NCI-H128 (cell line): ENCODE measurements around the gene KLHL30.
"Not testable (repeated sequence)": the region's sequence is repeated elsewhere in the genome, so short reads cannot be mapped to it uniquely, and the experiment has no call there.

ENCODE experiments used
- DNase-seq: peaks from one replicate; lab custom pipeline; 2025; ENCODE audit not compliant: unreplicated experiment; lab: John Stamatoyannopoulos, UW

Gene KLHL30

DNA sequence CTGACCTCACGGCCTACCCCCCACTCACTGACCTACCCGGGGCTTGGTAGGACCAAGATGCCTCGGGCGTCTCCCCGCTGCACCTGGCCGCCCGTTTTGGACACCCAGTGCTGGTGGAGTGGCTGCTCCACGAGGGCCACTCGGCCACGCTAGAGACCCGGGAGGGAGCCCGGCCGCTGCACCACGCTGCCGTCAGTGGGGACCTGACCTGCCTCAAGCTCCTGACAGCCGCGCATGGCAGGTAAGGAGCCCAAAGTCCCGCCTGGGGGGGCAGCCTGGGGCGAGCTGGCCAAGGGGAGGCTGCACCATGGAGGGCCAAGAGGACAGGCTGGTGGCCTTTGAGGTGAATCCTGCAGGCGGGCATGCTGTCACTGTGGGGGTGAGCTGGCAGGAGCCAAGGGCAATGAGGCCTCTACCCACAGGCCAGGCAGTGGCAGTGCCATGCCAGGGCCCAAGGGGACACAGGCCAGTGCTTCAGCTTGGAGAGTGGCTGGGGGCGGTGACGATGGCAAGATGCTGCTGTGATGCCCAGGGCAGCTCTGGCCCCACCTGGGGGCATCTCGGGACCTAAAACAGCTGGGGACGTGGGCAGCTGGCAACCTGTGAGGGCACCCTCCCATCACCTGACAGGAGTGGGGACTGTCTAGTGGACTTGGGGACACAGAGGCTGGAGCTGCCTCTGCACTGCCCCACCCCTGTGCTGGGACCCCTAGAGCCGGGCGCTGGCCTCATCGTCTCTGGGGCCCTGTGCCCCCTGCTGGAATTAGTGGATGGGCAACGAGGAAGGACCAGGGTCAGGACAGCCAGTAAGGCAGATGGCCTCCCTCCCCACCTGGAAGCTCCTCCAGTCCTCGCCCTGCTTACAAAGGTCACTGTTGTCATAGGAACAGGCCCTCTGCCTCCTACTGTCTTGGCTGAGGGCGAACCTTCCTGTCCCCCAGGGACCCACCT is 36.3 kb upstream of the KLHL30 start:
- DNase-seq = no peak

DNA sequence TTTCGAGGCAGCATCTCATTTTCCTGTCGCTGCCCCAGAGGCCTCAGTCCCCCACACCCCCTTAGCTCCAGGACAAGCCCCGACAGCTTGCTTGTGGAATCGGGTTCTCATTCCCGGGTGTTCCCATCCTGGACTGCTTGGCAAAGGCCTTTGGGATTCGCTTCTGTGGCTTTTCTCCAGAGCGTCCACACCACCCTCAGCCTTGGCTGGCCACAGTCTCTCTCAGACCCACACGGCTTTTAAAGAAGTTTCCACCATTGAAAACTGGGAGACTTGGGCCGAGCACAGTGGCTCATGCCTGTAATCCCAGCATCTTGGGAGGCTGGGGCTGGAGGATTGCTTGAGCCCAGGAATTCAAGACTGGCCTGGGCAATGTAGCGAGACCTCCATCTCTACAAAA is 35.6 kb upstream of the KLHL30 start:
- no peak for DNase-seq

DNA sequence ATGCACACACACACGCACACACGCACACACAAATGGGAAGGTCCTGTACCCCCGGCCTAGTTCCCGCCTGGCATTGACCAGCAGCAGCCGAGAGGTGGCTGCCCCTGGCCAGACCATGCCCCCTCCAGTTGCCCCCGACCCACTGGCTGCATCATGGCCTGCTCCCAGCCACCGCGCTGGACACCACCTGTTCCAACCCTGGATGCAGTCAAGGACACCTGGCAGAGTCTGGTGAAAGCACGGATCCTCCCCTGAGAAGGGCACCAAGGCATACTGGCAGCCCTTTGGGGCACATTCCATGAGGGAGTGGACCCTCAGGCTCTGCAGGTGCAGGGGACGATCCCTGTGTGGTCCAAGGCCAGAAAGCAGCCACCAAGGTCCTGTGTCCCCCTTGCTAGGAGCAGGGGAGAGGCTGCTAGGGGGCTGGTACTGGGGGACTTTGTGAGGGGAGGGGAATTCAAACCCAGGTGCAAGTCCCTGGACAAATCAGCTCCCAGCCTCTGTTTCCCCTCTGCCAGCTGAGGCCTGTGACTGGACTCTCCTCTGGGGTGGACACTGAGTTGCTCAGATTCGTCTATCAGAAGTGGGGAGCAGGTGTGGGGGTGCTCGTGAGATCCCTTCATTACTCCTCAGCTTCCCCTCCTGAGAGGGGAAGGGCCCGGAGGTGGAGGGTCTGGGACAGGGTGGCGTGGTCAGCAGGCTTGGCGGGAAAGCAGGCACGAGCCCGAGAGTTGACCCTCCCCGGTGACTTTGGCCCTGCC is 34.8 kb upstream of the KLHL30 start:
- DNase-seq = no peak

DNA sequence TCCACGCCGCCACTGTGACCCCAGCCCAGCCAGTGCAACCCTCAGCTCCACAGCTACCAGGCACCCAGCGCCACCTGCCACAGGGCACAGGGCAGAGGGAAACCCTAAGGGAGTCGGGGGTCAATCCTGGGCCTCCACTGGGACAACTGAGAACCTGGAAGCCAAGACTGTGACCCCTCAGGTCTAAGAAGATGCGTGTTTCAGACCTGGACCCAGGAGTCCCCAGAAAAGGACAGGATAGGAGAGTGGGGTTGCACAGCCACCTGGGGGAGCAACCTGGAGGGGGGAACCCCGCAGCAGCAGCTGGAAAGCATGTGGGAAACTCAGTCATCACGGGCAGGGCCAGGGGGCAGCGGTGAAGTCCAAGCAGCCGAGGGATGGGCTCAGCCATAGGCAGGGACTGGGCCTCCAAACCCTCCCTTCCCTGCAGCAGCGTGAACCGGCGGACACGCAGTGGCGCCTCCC is 34.2 kb upstream of the KLHL30 start:
- no peak for DNase-seq

DNA sequence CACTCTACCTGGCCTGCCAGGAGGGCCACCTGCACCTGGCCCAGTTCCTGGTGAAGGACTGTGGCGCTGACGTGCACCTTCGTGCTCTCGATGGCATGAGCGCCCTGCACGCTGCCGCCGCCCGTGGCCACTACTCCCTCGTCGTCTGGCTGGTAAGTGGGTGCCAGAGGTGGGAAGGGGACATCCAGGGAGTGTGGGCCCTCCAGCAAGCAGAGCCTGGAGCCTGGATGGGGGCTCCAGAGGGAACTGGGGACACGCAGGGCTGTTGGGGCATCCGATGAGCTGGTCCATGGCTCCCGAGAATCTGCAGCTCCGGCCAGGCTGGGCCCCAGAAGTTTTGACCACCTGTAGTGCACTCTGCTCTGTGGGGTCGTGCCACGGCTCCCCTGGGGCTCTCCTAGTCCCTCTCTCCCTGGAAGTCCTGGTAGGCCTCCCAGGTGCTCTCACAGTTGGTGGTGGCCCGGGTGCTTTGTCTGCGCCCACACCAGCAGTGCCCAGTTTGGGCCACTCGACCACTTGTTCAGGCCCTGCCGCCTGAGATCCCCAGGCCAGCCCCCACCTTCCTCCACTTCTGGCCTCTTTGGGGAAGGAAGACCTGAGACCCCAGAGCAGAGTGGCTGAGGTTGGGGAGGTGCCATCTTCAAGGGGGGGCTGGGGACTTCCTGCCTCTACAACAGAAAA is 33.6 kb upstream of the KLHL30 start:
- no peak for DNase-seq

DNA sequence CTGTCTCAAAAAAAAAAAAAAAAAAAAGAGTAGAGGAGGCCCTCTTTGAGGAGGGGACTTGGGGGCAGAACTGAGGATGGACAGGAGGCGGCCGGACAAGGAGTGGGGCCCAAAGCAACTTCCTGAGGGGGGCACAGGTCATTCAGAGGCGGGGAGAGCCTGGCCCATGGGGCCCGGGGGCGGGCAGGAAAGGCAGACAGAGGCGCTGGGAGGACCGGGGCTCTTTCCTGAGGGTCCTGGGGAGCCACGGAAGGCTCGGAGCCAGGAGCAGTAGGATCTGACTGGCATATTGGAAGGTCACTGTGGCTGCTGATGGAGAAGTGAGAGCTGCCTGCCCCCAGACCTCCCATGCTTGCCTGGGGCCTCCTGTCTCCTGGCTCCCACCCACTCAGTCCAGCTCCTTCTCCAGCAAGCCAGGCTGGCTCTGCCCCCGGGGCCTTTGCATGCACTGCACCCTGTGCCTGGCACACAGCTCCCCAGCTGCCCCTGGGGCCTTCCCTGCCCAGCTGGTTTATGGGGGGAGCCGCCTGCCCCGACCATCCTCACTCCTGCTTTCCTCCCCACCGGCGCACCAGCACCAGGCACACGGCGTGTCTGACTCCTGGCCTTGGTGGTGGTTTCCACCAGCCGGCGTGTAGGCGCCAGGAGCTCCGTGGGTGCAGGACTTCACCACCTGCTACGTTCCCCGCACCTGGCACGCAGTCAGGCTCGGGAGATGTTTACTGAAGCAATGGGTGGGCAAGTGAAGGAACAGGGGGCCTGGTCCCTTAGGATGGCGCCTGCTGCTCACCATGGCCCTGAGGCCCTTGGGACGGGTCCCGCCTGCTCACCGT is 32.7 kb upstream of the KLHL30 start:
- DNase-seq = no peak

DNA sequence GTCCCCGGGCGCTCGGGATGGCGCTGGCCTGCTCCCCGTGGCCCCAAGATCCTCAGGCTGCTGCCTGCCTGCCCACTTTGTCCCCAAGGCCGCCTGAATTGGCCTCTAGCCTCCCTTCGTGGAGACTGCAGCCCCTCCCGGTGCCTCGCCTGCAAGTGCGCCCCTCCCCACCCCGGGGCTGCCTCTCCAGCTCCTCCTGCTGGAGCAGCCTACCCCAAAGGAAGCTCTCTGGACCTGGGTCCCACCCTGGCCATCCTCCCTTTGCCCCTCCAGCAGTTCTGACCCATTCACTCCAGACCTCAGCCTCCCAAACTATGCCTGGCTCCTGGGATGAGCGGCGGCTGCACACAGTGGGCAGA is 32.1 kb upstream of the KLHL30 start:
- no peak for DNase-seq

DNA sequence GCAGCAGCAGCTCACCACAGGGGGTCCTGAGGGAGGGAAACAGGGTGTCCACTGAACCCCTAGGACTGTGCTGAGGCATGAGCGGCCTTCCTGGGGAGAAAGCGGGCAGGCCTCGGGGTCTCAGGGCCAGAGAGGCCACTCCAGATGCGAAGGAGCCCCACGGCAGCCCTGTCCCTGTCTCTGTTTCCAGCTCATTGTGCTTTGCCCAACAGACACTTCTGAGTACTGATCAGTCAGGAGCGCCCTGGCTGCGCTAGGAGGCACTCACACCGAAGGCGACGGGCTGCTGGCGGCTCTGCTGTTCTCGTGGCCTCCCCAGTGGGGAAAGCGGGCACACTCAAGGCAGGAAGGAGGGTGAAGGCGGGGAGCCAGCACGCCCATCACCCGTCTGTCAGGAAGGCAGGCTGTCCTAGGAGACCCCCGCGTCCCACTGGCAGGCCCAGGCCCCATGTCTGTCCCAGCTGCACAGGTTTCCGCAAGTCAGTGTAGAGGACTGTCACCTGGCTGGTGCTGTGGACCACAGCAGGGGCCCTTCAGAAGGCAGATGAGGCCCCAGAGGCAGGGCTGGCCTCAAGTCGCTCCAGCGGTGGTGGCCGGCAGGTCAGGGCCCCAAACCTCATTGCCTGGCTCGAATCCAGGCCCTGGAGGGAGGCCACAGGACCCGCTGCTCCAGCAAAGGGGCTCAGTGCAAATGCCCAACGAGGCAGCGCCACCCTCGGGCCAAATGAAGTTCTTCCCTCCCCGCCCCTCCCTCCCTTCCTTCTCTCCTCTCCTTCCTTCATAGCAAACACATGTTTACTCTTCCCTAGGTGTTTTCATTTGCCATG is 31.6 kb upstream of the KLHL30 start:
- DNase-seq = no peak

DNA sequence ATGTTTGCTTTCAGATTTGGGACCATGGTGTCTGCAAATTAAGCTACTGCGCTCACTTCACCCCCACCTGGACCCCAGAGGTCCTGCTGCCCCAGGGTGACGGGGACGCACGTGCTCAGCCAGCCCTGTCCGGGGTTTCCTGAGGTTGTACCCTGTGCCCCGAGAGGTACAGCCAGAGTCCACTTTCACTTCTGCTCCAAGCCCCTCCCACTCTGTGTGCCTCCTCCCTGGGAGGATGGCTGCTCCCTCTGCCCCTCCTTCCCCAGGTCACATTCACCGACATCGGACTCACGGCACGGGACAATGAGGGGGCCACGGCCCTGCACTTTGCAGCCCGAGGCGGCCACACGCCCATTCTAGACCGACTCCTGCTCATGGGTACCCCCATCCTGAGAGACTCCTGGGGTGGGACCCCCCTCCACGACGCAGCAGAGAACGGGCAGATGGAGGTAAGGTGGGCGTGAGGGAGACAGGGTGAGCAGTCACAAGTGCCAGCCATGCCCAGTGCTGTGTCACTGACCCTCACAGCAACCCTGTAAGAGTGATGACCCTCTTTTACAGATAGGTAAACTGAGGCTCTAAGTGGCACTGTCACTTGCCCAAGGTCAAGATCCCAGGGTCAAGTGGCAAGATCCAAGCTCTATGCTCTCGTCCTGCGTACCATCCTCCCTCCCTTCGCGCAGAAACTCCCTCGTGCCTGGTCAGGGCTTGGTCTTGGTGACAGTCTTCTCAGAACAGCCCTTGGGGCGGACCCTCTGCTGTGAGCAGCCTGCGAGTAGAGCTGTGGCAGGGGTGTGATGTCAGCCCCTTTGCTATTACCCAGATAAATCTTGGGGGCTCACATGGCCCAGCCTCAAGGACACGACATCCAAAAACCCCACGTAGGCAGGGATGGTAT is 30.7 kb upstream of the KLHL30 start:
- DNase-seq = no peak

DNA sequence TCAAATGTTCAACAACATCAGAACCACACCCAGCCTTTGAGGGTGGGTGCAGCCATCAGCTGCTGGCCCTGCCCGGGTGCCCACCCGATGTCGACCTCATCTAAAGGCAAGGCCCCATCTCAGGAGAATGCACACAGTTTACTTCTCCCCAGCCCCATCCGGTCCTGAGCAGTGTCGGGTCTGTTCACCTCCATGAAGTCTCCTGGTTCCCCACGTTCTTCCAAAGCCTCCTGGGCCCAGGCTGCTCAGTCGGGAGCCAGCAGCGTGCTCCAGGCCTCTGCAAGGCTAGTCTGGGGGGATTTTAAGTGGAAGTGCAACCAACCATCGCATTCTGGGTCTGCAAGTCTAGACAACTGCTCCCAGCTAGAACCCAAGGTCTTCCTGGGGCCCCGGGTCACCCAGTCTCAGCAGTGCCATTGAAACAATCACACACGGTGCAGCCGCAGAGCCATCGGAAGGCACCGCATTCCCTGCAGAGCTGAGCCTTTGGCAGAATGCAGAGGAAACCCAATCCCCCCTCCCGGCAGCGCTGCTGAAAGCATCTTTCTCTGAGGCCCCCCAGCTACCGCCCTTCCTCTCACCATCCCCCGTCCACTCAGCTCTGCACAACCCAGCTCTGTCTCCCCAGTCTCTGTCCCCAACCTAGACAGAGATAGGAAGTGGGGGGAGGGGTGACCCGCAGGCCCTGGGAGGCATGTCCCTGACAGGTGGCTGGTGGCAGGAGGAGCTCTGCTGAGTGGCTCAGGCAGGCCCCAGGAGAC is 29.9 kb upstream of the KLHL30 start:
- no peak for DNase-seq

DNA sequence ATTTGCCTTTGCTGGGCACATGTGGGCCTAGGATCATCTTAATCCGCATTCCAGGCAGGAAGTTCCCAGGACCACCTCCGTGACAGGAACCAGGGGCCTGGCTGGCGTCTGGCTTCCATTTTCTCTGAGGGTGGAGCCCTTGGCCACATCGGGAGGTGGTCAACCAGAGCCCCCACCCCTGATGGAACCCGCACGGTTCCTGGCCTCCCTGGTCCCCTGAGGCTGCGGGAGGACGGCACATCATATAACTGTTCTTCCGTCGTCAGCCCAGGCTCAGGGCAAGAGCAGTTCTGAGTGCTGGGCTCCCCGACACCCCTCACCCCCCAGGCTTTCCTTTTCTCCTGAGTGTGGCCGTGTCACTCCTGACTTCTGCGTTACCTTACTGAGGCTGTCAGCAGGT is 24.9 kb upstream of the KLHL30 start:
- no peak for DNase-seq

DNA sequence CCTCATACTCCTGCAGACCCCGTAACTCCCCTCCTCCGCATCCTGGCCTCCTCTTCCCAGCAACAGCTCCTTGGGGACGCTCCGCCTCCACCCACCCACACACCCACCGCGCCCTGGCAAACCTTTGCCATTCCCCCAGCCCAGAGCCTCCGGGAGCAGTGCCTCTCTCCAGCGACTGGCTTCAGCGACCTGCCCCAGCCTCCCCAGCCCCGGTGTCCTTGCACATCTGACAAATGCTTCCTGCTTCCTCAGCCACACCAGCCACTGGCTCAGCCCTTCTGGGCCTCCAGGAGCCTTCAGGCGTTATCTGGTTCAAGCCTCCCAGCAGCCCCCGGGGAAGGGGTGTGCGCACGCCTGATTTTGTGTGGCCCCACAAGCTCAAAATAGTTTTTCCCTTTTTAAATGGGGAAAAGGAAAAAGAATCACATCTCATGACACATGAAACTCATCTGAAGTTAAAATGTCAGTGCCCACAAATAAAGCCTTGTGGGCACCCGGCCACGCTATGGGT is 24.1 kb upstream of the KLHL30 start:
- DNase-seq = no peak

DNA sequence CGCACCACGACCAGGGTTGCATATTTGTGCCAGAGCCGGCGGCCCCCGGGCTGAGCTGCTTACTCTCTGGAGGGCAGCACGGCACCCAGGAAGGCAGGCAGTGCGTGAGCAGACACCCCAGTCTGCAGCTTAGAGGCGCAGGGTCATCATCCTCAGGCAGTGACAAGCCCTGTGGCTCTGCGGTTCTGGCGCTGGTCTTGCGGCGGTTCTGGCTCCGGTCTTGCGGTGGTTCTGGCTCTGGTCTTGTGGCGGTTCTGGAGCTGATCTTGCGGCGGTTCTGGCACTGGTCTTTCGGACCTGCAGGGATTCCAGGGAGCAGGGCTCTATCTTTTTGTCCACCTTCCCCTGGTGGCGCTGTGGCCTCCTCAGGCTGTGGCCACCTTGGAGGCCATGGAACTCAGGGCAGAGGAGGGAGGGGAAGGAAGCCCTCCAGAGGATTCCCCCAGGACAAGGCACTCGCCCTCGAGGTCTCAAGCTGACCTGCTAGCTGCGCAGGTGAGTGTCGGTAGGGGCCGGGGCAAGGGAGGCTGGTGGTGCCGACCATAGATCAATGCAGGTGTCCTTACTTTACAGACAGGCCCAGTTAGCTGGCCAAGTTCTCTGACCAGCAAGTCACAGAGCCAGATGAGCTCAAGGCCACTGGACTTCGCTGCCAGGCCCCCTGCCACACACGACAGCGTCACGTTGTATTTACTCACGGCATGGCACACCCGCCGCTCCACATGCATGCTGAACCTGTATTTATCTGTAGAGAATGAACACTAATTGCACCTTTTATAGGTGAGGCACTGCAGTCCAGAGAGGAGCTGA is 23.4 kb upstream of the KLHL30 start:
- DNase-seq = no peak

DNA sequence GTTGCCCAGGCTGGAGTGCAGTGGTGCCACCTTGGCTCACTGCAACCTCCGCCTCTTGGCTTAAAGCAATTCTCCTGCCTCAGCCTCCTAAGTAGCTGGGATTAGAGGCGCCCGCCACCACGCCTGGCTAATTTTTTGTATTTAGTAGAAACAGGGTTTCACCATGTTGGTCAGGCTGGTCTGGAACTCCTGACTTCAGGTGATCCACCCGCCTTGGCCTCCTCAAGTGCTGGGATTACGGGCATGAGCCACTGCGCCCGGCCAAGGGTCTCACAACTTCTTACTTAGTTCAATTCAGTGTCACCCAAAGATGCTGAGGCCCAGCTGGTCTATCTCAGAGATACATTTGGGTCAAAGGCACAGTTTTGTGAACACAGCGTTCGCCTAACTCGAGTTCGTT is 22.8 kb upstream of the KLHL30 start:
- not testable (repeated sequence) for DNase-seq

DNA sequence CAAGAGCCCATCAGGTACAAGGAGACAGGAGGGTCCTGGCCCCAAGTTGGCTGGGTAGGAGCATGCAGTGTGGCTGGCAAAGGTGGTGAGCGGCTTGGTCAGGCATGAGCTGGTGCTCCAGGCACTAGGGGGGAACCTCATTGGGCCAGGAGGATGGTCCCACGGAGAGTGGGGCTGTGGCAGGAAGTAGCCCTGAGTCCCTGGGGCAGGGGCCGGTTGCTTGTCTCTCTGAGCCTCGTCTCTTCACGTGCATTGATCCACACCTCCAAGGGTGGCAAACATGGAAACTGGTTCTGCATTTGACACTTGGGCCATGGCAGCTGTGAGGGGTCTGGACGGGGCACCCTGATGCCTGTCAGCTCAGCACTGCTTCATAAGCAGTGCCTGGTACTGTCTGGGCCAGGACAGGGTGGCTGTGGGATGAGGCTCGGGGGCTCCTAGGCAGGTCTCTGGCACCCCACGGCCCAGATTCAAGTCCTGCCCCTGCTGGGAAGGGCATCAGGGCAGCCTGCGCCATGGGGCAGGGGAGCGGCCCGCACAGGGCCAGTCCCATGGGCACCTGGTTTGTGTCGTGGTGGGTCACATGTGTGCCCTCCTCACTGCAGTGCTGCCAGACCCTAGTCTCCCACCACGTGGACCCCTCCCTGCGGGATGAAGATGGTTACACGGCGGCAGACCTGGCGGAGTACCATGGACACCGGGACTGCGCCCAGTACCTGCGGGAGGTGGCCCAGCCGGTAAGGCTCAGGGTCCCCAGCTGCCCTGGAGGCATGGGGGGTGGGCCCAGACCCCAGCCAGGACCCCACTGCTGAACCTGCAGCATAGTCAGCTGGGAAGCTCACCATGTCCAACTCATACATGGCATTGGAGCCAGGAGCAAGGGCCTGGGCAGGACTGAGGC is 21.9 kb upstream of the KLHL30 start:
- DNase-seq = no peak
